NCI-H2196 treated with DMSO at 0.1 percent for 48 hours (cell line): Measurements from ENCODE around the gene CCDC88B.
A peak's percentile ranks its signal among the peaks of the same experiment; 100 is the strongest.
"Not testable (repeated sequence)": the region's sequence is repeated elsewhere in the genome, so short reads cannot be mapped to it uniquely, and the experiment has no call there.

Source experiments
- DNase-seq: peaks from one replicate; lab custom pipeline; 2025; ENCODE audit not compliant: unreplicated experiment; lab: John Stamatoyannopoulos, UW

CCDC88B gene

DNA sequence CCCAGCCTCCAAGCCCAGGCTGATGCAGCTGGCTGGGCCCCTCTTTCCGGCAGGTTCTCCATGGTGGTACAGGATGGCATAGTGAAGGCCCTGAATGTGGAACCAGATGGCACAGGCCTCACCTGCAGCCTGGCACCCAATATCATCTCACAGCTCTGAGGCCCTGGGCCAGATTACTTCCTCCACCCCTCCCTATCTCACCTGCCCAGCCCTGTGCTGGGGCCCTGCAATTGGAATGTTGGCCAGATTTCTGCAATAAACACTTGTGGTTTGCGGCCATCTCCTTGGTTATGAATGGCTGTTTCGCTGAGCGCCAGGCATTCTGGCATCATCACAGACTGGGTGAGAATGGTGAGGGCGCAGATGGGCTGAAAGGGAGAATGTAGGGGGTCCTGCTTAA is 18.5 kb upstream of the CCDC88B start:
- peak; percentile 74 for DNase-seq

GRCh38 chr11:64322925-64323260 is 17.1 kb upstream of the CCDC88B start:
- DNase-seq, result no peak

DNA sequence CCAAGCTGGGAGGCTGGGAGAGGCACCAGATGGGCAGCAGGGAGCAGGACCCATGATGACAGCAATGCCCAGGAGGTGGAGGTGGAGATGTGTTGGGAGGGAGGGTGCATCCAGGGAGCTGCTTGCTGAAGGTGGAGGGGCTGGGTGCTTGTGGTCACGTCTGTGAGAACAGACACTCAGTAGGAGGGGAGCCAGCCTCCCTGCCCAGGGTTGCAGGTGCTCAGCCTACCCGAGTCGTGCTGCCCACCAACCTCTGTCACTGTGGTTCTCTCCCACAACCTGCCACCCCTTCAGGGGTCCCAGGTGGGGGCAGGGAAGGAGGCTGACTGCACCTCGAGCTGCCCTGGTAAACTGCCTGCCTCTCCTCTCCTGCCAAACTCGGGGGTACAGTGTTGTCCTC is 16.6 kb upstream of the CCDC88B start:
- no peak for DNase-seq

DNA sequence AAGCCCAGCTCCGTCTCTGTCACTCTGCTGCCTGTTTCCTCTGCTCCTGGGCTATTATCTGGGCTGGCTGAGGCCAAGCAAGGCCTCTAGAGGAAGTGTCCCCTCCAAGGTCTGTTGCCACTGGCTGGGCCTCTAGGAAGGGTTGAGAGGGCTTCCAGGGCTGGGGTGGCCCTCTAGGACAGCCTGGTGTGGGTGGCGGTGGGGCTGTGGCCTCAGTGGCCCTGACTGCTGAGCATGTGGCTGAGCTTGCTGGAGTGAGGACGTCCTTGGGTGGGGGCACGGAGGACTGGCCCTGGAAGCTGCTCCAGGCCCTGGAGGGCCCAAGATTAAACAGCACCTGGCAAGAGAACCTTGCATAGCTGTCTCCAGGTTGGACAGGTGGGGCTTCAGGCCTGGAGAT is 16.0 kb upstream of the CCDC88B start:
- DNase-seq, result not testable (repeated sequence)

DNA sequence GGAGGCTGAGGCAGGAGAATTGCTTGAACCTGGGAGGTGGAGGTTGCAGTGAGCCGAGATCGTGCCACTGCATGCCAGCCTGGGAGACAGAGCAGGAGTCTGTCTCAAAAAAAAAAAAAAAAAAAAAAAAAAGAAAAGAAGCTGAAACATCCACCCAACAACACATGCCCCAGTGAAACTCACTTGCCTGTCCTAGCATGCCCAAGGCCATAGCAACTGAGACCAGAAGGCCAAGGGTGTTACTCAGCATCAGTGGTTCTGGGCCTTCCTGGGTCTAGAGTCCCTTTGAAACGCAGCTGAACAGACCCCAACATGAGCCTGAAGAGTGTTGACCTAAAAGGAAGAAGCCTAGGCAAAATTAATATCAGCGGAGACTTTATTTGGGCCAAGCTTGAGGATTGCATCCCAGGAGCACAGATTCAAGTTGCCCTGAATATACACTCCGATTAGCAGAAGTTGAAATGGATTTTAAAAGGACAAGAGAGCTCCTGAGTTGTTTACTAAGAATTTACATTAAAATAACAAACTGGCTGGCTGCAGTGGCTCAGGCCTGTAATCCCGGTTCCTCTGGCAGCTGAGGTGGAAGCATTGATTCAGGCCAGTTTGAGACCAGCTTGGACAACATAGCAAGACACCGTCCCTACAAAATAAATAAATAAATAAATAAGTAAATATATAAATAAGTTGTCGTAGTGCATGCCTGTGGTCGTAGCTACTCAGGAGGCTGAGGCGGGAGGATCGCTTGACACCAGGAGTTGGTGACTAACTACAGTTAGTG is 15.1 kb upstream of the CCDC88B start:
- no peak for DNase-seq

DNA sequence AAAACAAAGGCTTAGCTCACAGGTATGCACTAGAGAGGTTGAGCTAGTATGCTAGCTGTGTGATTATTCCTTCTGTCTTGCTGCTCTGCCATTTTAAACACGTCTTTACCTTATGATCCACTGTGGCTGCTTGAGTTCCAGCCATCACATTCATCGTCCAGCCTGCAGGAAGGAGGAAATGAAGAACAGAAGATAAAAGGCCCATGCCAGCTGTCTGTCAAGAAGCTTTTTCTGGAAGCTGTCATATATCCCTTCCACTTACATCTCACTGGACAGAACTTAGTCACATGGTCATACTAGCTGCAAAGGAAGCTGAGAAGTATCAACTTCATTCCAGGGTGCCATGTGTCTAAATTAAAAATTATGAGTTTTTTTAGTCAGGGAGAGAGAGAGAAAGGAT is 12.6 kb upstream of the CCDC88B start:
- no peak for DNase-seq

DNA sequence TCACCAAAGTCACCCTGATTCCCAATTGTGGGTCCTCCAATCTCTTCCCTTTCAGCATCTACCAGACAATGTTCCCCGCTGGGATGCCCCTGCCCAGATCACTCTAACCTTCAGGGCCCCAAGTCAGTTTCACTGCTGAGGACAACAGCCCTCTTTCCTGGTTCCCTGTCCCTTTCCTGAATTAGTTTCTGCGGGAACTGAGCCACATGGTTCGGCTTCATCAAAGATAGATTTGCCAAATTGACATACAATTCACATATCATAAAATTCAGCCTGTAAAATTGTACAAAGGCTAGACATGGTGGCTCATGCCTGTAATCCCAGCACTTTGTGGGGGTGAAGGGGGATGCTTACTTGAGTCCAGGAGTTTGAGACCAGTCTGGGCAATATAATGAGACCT is 12.0 kb upstream of the CCDC88B start:
- DNase-seq, result no peak

GRCh38 chr11:64330888-64331287 is 9.1 kb upstream of the CCDC88B start:
- no peak for DNase-seq

DNA sequence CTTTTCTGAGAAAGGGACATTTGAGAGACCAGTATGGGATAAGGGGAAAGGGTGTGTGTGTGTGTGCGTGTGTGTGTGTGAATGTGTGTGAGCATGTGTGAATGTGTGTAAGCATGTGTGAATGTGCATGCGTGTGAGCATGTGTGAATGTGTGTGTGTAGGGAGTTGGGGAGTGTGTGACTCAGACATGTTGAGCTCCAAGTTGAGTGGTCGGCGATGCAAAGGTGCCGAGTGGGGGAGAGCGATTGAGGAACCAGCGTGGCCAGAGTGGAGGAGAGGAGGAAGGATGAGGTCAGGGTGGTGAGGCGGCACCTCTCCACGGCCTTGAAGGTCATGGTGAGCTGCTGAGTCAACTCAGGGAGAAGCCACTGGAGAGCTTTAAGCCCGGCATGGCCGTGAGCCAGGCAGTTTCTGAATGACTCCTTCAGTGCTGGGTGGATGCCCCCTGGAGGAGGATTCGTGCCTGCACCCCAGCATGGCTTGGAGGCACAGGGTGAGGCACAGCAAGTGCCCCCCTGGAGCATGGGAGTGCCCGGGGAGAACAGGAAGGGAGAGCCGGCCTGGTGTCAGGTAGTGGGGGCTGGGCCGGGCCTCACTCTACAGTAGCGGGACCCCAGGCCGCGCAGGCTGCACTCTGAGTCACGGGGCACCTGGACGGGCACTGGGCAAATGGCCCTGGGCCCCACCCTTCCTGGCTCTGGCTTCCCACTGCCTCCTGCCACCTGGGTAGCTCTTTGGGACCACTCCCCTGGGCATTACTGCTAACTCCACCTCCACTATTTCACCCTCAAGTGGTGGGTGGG is 8.2 kb upstream of the CCDC88B start:
- DNase-seq, result peak; percentile 59

DNA sequence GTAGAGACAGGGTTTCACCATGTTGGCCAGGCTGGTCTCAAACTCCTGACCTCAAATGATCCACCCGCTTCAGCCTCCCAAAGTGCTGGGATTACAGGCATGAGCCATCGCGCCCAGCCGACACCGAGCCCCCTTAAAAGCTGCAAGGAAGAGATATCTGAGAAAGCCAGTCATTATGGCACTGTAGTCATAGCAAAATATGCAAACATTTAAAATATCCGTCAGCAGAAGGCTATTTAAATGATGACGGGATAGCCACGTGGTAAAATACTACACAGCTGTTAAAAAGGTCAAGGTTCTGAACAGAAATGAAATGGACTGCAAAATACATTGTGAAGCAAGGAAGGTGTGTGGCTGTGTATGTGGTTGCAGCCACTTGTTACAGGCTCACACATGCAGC is 6.4 kb upstream of the CCDC88B start:
- no peak for DNase-seq

GRCh38 chr11:64334764-64335735 is 5.0 kb upstream of the CCDC88B start:
- peak; percentile 70 for DNase-seq

- DNase-seq, result no peak
These were observed 2.3 kb upstream of the CCDC88B start for GRCh38 chr11:64337538-64338249.

GRCh38 chr11:64338716-64339115 is 1.3 kb upstream of the CCDC88B start:
- no peak for DNase-seq

DNA sequence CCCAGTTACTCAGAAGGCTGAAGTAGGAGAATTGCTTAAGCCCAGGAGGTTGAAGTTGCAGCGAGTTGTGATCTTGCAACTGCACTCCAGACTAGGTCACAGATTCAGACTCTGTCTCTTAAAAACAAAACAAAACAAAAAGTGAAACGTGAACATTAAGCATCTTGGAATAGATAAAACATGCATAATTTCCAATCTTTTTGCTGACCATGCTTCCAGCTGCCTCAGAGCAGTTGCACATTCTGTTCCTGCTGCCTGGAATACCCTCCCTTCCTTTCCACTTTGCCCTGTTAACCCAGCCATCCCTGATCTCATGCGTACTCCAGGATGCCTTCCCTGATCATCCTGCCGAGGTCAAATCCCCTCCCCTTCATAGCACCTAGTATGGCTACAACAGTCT is 718 bp upstream of the CCDC88B start:
- DNase-seq, result no peak

GRCh38 chr11:64340671-64341335 is 799 bp downstream of the CCDC88B start:
- DNase-seq, result no peak

DNA sequence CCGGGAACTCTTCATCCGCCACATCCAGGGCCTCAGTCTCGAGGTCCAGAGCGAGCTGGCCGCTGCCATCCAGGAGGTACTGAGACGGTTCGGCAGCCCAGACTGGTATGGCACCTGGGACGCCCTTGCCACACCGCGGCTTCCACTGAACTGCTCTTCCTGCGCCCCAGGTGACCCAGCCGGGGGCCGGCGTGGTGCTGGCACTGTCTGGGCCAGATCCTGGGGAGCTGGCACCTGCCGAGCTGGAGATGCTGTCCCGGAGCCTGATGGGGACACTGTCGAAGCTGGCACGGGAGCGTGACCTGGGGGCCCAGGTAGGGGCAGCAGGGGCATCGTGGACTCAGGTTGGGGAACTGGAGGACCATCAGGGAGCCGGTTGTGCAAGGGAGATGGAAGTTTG is 1.4 kb downstream of the CCDC88B start:
- DNase-seq, result no peak

GRCh38 chr11:64341851-64342791 is 2.1 kb downstream of the CCDC88B start:
- peak; percentile 80 for DNase-seq

GRCh38 chr11:64342869-64343745 is 3.1 kb downstream of the CCDC88B start:
- DNase-seq, result no peak
